GM18867 (cell line): Measurements from ENCODE around the gene APPBP2.
"Not testable (repeated sequence)": the region's sequence is repeated elsewhere in the genome, so short reads cannot be mapped to it uniquely, and the experiment has no call there.

ENCODE experiments used
- ATAC-seq: cut with Tn5 transposase; IDR thresholded peaks from one replicate; pipeline ENCODE4 v1.9.1; 2021; ENCODE audit warnings: mild to moderate bottlenecking, moderate library complexity; ENCODE audit not compliant: unreplicated experiment

APPBP2 gene

DNA sequence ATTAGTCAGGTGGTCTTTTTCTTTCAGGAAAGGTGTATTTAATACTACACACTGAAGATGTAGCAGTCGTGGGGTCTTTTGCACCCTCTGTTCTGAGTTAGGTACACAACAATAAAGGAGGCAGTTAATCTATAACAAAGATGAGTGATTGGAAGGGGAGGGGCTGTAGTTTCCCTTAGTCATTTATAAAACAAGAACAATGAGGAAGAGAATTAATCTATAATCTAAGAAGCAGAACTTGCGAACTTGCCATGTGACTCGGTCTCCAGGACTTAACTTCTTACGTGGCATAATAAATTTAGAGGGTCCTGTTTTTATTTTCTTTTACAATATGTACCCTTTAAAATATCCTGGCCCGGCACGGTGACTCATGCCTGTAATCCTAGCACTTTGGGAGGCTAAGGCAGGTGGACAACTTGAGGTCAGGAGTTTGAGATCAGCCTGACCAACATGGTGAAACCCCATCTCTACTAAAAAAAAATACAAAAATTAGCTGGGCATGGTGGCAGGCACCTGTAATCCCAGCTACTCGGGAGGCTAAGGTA is 8.6 kb upstream of the APPBP2 start:
- no peak for ATAC-seq

DNA sequence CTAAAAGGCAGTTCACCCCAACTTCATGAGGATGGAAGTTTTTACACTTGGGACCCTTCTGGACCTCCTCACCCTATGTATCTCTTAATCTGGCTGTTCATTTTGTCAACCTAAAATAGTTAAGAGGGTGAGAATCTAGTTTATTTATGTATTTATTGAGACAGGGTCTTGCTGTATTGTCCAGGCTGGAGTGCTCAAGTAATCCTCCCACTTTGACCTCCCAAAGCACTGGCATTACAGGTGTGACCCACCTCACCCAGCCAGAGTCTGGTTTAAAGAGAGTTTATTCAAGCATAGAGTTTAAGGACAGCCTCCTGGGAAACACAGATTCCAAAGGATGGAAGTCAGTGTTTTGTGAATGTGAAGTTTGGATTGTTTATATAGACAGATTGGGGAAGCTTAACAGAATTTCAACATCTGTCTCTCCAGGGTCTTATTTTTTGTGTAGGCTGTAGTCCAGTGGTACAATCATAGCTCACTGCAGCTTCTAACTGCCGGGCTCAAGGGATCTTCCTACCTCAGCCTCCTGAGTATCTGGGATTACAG is 8.0 kb upstream of the APPBP2 start:
- no peak for ATAC-seq

DNA sequence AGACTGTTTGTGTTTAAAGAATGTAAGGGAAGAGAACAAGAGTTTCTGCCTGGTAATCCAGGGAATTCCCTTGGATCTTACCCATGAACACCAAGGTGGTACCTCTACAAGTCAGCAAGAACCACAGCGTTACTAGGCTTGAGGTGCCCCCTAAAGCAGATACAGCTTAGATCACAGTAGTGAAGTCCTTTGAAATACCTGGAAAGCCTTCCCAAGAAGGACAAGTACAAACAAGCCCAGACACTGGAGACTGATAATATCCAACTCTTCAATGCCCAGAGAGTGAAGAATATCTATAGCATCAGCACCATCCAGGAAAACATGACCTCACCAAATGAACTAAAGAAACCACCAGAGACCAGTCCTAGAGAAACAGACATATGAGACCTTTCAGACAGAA is 3.8 kb upstream of the APPBP2 start:
- no peak for ATAC-seq

DNA sequence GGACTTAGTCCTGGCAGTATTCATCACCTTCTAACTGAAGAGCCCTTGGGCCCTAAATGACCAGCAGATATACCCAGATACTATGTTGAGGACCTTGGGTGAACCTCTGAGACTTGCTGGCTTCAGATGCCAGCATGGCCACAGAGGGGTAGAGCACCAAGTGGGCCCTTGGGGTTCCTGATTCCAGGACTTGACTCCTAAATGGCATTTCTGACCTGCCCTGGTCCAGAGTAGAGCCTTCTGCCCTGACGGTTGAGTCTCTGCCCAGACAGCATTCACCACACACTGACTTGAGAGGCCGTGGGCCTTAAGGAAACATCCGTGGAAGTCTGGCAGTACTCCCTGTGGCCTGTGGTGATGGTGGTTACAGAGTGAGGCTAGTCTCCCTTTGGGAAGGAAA is 2.8 kb upstream of the APPBP2 start:
- no peak for ATAC-seq

DNA sequence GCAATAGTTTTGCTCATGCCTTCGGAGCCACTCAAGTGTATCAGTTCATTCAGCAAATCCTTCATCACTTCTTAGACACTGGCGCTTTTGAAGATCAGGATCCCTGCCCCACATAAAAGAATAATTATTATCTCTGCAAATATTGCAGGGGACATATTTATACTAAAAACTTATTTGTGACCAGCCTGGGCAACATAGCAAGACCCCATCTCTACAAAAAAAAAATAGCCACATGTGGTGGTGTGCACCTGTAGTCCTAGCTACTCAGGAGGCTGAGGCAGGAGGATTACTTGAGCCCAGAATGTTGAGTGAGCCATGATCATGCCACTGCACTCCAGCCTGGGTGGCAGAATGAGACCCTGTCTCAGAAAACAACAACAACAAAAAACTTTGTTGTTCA is 1.7 kb upstream of the APPBP2 start:
- no peak for ATAC-seq

DNA sequence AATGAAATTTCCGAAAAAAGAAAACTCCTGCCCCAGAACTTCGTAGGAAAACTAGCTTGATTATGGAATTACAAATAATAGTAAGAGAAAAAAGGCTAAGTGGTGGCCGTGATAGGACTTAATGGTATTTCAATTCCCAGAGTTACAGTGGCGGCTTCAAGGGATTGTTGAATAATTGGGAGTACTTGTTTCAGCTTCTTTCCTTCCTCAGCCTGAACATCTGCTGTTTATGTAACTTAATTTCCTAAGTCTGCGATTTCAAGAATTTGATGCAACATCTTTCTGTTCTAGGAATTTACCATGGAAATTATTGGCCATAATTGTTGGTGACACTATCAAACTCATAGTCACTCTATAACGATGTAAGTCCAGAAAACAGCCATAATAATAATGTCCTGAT is 684 bp upstream of the APPBP2 start:
- no peak for ATAC-seq

DNA sequence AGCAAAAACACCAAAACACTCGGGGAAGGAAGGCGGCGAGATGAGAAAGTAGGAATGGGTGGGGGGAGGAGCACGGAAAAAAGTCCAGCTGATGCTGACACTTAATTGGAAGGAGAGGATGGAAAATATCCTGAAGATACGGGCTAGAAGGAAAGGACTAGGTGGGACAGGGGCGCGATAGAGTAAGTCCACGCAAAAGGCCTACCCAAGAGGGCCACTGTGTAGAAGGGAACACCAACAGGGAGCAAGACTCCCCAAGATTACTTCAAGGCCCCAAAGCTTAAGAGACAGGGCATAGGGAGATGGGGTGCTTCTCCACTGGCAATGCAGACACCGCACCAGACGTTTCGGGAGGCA is 736 bp downstream of the APPBP2 start:
- ATAC-seq, result no peak

DNA sequence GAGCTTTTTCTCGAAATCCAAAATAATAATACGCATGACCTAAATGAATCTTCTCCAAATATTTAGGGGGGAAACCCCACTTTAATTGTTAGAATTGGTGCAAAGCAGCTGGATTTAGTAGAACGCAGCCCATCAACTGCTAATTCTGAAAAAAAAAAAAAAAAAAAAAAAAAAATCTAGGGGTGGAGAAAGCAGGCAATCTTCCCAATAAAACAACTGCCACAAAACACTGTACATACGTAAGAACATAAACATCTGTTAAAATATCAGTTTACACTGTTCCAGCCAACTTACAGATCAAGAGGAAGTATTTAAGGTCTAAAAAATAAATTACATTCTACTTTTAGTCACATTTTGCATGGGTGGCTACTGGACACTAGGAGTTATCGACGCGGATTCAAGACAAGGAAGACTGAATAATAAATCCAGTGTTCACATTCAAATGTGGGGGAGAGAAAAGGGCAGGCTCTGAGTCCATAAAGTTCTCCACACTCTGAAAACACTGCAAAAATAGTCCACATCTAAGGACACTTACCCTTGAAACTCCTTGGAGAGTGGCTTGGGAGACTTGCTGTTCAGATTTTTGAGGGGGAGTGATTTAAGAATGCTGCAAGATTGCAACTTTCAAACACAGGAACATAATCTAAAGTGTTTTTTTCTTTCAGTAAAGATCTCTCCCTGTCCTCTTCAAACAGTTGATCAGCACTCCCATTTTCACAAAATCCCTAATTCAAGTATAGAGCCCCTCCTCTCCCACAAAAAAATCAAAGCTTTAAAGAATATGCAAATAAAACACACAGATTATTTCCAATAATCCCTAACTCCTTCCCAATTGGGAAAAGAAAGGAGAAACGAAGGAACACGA is 1.3 kb downstream of the APPBP2 start:
- ATAC-seq, result no peak

DNA sequence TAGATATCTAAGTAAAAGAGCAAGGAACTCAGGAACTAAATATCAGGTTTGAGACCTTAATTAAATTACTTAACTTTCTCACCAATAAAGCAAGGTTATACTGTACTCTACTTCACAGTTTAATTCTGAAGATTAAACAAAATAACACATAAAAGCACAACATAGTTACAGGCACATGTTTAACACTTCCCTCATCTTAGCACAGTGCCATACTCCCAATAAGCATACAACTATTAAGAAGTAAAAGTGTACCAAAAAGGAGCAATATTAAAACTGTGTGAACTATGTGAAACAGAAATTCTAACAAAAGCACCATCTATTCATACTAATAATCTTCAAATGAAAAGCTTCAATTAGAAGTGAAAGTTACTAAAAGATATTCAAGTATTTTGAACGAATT is 2.2 kb downstream of the APPBP2 start:
- no peak for ATAC-seq

DNA sequence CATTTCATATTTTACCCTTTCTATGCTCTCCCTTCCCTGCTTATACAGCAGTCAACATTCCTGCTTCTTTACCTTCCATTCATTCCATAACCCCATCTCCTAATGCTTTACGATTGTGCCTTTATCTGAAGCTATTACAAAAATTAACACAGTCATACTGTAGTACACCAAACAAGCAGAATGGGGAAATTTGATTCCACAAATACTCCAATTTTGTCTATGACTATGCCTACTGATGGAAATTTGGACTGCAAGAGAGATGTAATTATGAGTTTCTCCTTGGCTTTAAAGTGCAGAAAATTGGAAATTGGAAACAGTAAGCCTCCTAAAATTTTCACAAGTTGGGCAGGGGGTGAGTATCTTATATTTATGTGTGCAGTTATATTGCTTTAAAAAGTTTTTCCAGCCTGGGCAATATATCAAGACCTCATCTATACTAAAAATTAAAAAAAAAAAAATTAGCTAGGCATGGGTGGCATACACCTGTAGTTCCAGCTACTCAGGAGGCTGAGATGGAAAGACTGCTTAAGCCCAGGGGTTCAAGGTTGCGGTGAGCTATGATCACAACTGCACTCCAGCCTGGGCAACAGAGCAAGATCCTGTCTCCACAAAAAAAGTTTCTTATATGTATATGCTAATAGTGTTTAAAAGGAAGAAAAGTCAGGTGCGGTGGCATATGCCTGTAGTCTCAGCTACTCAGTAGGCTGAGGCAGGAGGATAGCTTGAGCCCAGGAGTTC is 3.0 kb downstream of the APPBP2 start:
- no peak for ATAC-seq

DNA sequence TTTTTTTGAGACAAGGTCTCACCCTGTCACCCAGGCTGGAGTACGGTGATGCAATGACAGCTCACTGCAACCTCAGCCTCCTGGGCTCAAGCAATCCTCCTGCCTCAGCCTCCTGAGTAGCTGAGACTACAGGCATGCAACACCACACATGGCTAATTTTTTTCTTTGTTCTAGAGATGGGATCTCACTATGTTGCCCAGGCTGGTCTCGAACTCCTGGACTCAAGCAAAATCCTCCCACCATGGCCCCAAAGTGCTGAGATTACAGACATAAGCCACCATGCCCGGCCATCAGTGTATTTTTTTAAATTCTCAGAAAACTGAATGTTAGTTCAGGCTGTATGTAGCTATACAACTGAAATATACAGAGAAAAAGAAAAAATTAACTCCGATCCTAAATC is 6.2 kb downstream of the APPBP2 start:
- no peak for ATAC-seq

DNA sequence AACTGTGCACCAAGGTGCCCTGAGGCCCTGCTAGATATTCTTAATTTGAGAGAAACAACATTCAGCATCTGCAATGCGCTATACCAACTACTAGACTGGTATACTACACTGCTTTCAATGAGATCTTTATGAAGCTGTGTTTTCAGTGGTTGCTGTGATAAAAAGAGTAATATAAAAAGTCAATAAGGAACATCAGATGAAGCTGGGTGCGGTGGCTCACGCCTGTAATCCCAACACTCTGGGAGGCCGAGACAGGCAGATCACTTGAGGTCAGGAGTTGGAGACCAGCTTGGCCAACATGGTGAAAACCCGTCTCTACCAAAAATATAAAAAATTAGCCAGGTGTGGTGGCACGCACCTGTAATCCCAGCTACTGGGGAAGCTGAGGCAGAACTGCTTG is 10.4 kb downstream of the APPBP2 start:
- not testable (repeated sequence) for ATAC-seq

DNA sequence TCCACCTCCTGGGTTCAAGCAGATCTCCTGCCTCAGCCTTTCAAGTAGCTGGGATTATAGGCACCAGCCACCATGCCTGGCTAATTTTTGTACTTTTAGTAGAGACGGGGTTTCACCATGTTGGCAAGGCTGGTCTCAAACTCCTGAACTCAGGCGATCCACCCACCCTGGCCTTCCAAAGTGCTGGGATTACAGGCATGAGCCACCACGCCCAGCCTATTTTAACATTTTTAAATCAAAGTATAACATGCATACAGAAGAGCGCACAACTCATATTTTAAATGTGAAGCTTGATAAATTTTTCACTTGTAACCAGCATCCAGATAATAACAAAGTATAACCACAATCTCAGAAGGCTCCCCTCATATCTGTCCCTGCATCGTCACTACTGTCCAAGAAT is 10.8 kb downstream of the APPBP2 start:
- not testable (repeated sequence) for ATAC-seq

DNA sequence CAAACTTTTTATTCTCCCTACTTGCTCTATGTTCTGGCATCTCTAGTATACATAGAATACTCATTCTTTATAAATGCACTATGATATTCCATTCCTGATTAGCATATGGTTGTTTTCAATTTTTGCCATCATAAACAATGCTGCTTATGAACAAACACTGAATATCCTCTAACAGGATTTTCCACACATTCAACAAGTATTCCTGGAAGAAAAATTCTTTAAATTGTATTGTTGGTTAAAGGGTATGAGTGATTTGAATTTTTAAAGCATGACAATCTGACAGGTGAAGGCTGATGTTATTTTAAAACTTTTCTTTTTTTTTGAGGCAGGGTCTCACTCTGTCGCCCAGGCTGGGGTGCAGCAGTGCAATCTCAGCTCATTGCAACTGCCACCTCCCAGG is 11.5 kb downstream of the APPBP2 start:
- no peak for ATAC-seq

DNA sequence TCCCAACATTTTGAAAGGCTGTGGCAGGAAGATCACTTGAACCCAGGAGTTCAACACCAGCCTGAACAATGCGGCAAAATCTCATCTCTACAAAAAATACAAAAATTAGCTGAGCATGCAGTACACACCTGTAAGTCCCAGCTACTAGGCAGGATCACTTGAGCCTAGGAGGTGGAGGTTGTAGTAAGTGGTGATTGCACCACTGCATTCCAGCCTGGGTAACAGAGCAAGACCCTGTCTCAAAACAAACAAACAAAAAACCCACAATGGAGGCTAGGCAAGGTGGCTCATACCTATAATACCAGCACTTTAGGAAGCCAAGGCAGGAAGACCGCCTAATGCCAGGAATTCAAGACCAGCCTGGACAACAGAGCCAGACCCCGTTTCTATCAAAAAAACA is 12.0 kb downstream of the APPBP2 start:
- no peak for ATAC-seq

DNA sequence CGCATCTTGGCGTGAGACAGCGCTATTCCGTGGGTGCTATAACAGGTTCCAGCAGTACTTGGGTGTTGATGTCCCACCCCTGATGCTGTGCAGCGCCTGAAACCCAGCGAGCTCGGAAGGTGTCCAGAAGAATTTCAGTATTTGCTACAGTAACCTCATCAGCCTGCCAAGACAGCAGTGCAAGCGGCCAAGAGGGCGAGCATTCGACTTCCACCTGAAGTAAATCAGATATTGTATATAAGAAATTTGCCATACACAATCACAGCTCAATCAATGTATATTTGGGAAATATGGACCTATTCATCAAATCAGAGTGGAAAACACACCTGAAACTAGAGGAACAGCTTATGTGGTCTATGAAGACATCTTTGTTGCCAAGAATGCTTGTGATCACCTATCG is 13.0 kb downstream of the APPBP2 start:
- no peak for ATAC-seq

DNA sequence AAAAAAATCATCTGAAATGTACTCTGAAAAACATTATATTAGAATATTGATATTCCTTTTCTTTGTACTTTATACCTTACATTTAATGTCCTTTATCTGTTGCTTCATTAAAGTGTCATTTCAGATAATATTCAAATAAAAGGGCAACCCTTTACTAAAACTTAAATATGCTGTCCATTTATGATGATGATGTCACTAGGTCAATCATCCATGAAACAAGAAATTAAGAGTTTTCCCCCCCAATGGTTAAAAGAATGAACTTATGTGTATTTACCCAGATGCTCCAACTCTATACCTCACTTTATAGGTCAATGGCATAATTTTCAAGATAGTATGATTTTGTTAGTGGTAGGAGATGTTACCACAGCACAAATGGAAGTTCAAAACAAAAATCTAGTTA is 15.3 kb downstream of the APPBP2 start:
- no peak for ATAC-seq

DNA sequence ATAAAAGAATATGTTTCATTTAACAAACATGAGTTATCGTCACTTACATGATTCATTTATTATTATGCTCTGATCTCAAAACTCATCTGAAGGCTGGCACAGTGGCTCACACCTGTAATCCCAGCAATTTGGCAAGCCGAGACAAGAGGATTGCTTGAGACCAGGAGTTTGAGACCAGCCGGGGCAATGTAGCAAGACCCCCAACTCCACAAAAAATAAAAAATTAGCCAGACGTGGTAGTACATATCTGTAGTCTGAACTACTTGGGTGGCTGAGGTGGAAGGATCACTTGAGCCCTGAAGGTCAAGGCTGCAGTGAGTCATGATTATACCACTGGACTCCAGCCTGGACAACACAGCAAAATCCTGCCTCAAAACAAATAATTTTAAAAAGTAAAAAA is 16.0 kb downstream of the APPBP2 start:
- ATAC-seq, result no peak

DNA sequence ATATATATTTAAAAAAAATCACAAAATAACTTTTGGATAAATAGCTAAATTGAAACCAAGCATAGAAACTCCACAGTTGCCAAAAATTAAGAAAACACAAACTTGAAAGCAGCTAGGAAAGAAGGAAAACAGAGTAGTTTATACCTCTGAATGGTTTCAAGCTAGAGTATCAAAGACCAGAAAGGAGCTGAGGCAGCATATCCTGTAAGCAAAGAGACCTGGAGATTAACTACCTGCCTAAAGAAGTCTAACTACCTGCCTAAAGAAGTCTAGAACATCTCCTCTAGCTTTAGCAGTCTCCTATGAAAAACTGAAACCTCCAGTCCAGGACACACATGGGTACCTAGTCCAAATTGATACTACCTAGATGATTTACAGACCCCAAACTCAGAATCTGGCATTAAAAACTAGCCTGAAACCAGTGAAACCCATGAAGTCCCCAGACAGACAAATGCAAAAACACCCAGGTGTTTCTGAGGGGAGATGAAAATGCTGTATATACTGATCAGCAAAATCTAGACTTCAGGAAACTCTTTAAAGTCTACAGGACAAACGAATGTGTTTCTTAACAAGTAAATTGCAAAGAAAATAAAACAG is 17.6 kb downstream of the APPBP2 start:
- no peak for ATAC-seq

DNA sequence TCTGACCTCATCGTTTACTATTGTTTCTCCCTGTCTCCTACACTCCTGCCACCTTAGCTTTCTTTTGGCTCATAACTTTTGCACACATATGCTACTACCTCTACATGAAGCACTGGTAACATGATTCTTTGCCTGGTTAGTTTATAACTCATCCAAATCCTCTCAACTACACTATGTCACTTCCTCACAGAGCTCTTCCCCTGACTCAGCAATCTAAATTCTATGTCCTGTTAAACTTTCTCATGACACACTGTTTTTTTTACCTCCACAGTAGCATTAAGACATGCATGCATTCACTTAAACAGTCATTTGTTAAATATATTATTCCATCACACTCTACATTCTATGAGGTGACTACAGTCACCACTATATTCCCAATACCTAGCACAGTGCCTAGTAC is 19.7 kb downstream of the APPBP2 start:
- no peak for ATAC-seq

DNA sequence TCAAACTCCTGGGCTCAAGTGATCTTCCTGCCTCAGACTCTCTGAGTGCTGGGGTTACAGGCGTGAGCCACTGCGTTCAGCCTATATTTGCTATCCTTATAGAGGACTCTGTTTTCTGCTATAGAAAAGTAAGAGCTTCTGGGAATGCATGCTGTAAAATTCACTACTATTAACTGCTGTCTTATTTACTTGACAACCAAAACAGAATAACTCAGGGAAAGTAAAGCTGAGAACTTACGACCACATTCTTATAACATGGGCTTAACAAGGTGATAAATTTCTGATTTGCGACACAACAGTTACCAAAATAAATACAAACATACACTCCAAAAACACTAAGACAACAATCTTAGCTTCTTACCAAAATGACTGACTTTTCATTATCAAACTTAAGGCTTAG is 23.9 kb downstream of the APPBP2 start:
- ATAC-seq, result no peak

DNA sequence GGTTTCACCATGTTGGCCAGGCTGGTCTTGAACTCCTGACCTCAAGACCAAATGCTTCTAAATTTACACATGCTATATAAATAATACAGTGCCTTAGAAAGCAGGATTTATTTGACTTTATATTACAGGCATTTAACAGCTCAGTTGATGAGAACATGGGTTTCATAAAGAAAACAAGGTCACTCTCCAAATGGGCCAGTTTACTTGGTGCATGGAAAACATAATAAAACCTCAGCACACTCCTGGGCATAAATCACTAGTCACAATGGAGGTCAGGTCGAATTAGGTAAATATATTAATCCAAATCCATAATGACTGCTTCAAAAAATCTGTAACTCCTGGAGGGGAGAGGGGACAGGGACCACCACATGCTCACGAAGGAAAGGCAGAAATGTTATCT is 24.5 kb downstream of the APPBP2 start:
- no peak for ATAC-seq
